Measurements from ENCODE around the gene SPRED1.

DNA sequence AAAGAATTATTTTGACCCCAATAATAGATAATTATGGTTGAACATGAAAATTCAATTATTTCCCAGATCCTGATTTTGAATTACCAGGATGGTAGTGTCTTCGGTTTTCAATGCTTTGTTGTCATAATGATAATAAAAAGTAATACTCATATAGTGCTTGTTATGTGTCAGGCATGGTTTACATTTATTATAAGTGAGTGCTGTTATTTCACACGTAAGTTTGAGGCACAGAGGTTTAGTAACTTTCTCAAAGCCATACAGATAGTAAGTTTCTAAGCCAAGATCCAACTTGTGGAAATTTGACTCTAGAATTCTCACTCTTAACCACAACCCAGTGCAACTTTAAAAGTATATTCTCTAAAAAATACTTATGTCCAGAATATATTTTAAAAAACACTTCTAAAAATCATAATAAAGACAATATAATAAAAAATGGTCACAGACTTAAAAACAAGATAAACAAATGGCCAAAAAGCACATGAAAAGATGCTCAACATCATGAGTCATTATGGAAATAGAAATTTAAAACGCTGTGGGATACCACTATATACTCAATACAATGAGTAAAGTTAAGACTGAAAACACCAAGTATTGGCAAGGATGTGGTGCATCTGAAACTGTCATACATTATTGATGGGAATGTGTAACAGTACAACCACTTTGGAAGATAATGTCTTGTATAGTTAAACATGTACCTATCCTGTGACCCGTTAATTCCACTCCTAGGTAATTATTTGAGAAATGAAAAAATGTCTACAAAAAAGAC, 45.2 kb downstream of the SPRED1 start:
- TF ChIP-seq, protein P1, sequence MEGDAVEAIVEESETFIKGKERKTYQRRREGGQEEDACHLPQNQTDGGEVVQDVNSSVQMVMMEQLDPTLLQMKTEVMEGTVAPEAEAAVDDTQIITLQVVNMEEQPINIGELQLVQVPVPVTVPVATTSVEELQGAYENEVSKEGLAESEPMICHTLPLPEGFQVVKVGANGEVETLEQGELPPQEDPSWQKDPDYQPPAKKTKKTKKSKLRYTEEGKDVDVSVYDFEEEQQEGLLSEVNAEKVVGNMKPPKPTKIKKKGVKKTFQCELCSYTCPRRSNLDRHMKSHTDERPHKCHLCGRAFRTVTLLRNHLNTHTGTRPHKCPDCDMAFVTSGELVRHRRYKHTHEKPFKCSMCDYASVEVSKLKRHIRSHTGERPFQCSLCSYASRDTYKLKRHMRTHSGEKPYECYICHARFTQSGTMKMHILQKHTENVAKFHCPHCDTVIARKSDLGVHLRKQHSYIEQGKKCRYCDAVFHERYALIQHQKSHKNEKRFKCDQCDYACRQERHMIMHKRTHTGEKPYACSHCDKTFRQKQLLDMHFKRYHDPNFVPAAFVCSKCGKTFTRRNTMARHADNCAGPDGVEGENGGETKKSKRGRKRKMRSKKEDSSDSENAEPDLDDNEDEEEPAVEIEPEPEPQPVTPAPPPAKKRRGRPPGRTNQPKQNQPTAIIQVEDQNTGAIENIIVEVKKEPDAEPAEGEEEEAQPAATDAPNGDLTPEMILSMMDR (conservative IDR thresholded peaks at IDR 0.05; ENCODE audit: low read length): no peak
- TF ChIP-seq EZH2phosphoT487 (IDR thresholded peaks at IDR 0.05; ENCODE audit: borderline replicate concordance): no peak
